Measurements from ENCODE around the gene SLC5A10.
"Not testable (repeated sequence)": the region's sequence is repeated elsewhere in the genome, so short reads cannot be mapped to it uniquely, and the experiment has no call there.

DNA sequence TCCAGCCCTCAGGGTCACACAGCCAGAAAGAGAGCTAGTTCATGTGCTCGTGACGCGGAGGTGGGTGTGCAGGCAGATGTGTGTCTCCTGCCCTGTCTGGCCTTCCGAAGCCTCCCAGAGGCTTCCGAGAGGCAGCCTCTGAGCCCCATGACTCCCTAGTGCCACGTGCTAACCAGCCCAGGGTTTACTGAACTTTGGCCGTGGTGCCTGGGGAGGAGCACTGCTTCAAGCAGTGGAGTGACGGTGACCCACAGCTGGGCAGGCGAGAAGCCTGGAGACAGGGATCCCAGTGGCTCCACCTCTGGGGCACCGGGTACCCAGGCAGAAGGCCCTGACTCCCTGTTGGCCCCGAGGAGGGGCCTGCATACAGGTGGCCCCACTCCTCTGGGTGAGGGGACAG, 76.7 kb downstream of the SLC5A10 start:
- TF ChIP-seq, protein P1, sequence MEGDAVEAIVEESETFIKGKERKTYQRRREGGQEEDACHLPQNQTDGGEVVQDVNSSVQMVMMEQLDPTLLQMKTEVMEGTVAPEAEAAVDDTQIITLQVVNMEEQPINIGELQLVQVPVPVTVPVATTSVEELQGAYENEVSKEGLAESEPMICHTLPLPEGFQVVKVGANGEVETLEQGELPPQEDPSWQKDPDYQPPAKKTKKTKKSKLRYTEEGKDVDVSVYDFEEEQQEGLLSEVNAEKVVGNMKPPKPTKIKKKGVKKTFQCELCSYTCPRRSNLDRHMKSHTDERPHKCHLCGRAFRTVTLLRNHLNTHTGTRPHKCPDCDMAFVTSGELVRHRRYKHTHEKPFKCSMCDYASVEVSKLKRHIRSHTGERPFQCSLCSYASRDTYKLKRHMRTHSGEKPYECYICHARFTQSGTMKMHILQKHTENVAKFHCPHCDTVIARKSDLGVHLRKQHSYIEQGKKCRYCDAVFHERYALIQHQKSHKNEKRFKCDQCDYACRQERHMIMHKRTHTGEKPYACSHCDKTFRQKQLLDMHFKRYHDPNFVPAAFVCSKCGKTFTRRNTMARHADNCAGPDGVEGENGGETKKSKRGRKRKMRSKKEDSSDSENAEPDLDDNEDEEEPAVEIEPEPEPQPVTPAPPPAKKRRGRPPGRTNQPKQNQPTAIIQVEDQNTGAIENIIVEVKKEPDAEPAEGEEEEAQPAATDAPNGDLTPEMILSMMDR (IDR thresholded peaks at IDR 0.05) = not testable (repeated sequence)
- not testable (repeated sequence) for TF ChIP-seq POLR2A (IDR thresholded peaks at IDR 0.05)

All from esophagus squamous epithelium (tissue), 4 donors.